BLaER1 treated with 17β-estradiol and CSF1 and Interleukin-3, amounts not matched to agents 10 nM and 100 nM (cell line): ENCODE measurements around the gene BANF1.
A peak's percentile ranks its signal among the peaks of the same experiment; 100 is the strongest.

ENCODE experiments used
- H3K27ac ChIP-seq, 11 experiments: shearing (Covaris generic); formaldehyde crosslinking; 2 replicates each; pipeline ENCODE4 v1.8.1; 2022
- H3K27me3 ChIP-seq, 11 experiments: shearing (Covaris generic); formaldehyde crosslinking; 2 replicates each; pipeline ENCODE4 v1.8.1; 2022
- H3K36me3 ChIP-seq, 11 experiments: shearing (Covaris generic); formaldehyde crosslinking; 2 replicates each; pipeline ENCODE4 v1.8.1; 2022
- H3K4me1 ChIP-seq, 10 experiments: shearing (Covaris generic); formaldehyde crosslinking; 2 replicates each; pipeline ENCODE4 v1.8.1; 2022
- H3K4me2 ChIP-seq, 11 experiments: shearing (Covaris generic); formaldehyde crosslinking; 2 replicates each; pipeline ENCODE4 v1.8.1; 2022
- H3K4me3 ChIP-seq, 10 experiments: shearing (Covaris generic); formaldehyde crosslinking; 2 replicates each; pipeline ENCODE4 v1.8.1; 2022
- H3K9ac ChIP-seq, 11 experiments: shearing (Covaris generic); formaldehyde crosslinking; 2 replicates each; pipeline ENCODE4 v1.8.1; 2022
- H3K9me3 ChIP-seq, 11 experiments: shearing (Covaris generic); formaldehyde crosslinking; replicated peaks in 1 of 11; 2 replicates each; pipeline ENCODE4 v1.8.1; 2022
- H4K20me1 ChIP-seq, 11 experiments: shearing (Covaris generic); formaldehyde crosslinking; 2 replicates each; pipeline ENCODE4 v1.8.1; 2022
- Cebpa-rat ChIP-seq, 11 experiments: shearing (Covaris generic); IDR thresholded peaks; 2 replicates each; pipeline ENCODE4 v1.8.1; 2022

BANF1 gene

DNA sequence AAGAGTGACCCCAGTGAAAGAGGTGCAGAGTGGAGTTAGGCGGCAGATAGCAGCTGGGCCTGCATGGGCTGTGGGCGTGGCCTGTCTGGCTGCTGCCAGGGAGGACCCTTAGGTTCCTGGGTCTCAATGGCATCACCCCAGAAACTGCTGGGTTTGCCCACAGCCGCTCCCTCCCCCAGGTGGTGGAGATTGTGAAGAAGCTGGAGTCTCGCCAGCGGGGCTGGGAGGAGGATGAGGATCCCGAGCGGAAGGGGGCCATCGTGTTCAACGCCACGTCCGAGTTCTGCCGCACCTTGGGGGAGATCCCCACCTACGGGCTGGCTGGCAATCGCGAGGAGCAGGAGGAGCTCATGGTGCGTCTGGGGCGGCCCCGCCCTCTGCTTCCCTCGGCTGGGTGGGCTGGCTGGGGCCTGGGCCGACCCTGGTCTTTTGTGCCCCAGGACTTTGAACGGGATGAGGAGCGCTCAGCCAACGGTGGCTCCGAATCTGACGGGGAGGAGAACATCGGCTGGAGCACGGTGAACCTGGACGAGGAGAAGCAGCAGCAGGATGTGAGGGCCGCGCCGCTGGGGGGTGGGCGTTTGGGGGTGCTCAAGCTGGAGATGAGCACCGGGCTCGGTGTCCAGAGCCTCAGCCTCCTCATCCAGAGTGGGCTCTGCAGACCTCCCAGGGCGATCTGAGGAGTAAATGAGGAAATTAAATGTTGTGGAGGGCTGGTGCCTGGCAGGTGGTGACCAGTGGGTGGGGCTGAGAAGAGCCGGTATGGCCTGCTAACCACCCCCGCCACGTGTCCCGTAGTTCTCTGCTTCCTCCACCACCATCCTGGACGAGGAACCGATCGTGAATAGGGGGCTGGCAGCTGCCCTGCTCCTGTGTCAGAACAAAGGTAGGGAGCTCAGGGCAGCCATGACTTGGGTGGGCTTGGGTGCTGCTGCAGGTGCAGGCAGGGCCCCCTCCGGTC lies 25.8 kb upstream of the BANF1 start:
- no peak overlapping the region for H3K4me2 ChIP-seq
- TF ChIP-seq Cebpa-rat (IDR thresholded peaks at IDR 0.05), result no peak
- H4K20me1 ChIP-seq, result peaks cover 0 to 68% (median 12%) of the 10 kb centered on the region in 11 experiments; a peak in 9 of 22 replicates
- peaks cover 71 to 89% (median 83%) of the 10 kb centered on the region in 11 experiments for H3K36me3 ChIP-seq
- no peak overlapping the region for H3K27ac ChIP-seq
- H3K9ac ChIP-seq, result peak overlapping the region in 2 of 11 experiments; percentile 20 to 21; a peak in 2 of 22 replicates
- no peaks in the 10 kb centered on the region for H3K9me3 ChIP-seq
- H3K27me3 ChIP-seq, result no peaks in the 10 kb centered on the region
- no peak overlapping the region for H3K4me3 ChIP-seq
- H3K4me1 ChIP-seq, result peaks cover 0 to 5% (median 0%) of the 10 kb centered on the region in 10 experiments; a peak in 3 of 20 replicates

DNA sequence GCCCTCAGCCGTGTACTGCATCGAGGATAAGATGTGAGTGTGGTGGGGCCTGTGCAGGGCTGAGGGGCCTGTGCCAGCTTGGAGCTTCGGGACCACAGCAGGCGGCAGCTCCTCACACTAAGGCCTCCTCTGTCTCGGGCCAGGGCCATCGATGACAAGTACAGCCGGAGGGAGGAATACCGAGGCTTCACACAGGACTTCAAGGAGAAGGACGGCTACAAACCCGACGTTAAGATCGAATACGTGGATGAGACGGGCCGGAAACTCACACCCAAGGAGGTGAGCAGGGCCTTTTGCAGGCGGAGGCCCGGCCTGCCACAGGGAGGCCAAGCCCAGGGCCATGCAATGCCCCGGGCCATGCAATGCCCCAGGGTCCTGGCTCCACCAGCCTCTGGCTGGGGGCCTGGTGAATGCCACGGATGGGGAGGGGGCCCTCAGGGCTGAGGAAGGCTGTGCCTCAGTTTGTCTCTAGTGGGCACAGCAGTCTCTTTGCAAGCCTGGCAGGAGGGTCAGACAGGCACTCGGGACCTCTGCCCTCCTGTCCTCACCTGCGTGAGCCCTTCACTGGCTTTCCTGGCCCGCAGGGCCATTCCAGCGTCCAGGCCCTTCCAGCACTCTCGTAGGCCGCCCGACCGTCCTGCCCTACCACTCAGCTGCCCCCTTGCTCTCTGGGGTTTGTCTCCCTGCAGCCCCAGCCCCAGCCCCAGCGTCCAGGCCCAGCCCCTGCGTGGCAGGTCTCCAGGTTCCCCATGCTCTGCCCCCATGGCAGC lies 24.5 kb upstream of the BANF1 start:
- Histone ChIP-seq H4K20me1 (peaks cover 0 to 74% (median 12%) of the 10 kb centered on the region in 11 experiments; a peak in 9 of 22 replicates), H3K9me3 (no peaks in the 10 kb centered on the region), H3K4me2 (no peak overlapping the region), H3K9ac (peak overlapping the region in 1 of 11 experiments; percentile 21; a peak in 2 of 22 replicates), H3K4me3 (no peak overlapping the region), H3K4me1 (peaks cover 0 to 5% (median 0%) of the 10 kb centered on the region in 10 experiments; a peak in 3 of 20 replicates), H3K27ac (no peak overlapping the region), H3K27me3 (no peaks in the 10 kb centered on the region), H3K36me3 (peaks cover 60 to 76% (median 70%) of the 10 kb centered on the region in 11 experiments)
- no peak for TF ChIP-seq Cebpa-rat (IDR thresholded peaks at IDR 0.05)

DNA sequence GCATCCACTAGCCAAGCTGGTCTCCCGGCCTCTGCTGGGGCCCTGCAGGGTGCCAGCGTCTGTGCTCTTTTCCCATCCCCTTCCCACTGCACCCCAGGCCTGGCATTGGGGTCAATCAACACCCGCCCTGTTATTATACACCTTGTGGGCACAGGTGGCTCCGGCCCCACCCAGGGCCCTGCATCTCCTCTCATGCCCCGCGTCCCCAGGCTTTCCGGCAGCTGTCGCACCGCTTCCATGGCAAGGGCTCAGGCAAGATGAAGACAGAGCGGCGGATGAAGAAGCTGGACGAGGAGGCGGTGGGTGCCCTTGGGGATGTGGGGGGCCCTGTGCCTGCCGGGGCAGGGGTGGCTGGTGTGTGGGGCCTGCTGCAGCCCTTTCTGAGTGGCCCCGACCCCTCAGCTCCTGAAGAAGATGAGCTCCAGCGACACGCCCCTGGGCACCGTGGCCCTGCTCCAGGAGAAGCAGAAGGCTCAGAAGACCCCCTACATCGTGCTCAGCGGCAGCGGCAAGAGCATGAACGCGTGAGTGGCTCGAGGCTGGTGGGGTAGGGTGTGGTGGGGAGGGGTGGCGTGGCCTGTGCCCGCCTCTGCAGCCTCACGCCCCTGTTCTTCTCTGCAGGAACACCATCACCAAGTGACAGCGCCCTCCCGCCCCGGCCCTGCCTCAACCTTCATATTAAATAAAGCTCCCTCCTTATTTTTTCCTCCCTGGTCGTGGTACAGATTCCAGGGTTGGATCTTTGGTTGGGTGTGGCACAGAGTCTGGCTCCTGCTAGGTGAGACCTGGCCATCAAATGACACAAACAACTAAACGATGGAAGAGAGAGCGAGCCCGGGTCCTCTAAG lies 23.7 kb upstream of the BANF1 start:
- no peak overlapping the region for H3K9ac ChIP-seq

DNA sequence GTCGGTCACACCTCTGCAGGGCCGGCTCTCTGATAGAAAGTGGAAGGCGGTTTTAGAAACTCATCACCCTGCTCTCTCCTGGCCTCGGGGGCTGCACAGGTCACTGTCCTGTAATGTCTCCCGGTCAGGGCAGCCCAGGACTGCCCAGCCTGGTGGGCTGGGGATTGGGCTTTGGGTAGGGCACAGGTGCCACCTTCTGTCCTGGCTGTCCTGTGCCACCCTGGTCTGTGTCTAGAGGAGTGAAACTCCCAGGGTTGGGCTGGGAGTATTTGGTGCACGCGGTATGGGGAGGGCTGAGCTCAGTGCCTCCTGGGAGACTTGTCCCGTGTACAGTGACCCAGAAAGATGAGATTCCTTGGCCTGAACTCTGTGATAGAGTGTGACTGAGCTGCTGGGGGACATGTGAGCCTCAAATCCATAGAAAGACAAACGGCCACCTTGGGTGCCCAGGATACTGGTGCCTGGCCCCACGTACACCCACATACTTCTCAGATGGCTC lies 23.0 kb upstream of the BANF1 start:
- H3K9ac ChIP-seq, result no peak overlapping the region
- H3K4me1 ChIP-seq, result peaks cover 0 to 5% (median 0%) of the 10 kb centered on the region in 10 experiments; a peak in 3 of 20 replicates
- H3K4me3 ChIP-seq, result no peak overlapping the region
- H3K27ac ChIP-seq, result no peak overlapping the region
- TF ChIP-seq Cebpa-rat (IDR thresholded peaks at IDR 0.05), result no peak
- peaks cover 48 to 62% (median 58%) of the 10 kb centered on the region in 11 experiments for H3K36me3 ChIP-seq
- H4K20me1 ChIP-seq, result peaks cover 0 to 62% (median 12%) of the 10 kb centered on the region in 11 experiments; a peak in 9 of 22 replicates
- no peaks in the 10 kb centered on the region for H3K27me3 ChIP-seq
- H3K4me2 ChIP-seq, result no peak overlapping the region
- no peaks in the 10 kb centered on the region for H3K9me3 ChIP-seq

More for the DNA sequence above, 23.7 kb upstream of the BANF1 start:
- Histone ChIP-seq H3K27ac (no peak overlapping the region), H4K20me1 (peaks cover 0 to 65% (median 12%) of the 10 kb centered on the region in 11 experiments; a peak in 9 of 22 replicates), H3K27me3 (no peaks in the 10 kb centered on the region), H3K36me3 (peaks cover 52 to 69% (median 62%) of the 10 kb centered on the region in 11 experiments), H3K9me3 (no peaks in the 10 kb centered on the region), H3K4me1 (peaks cover 0 to 5% (median 0%) of the 10 kb centered on the region in 10 experiments; a peak in 3 of 20 replicates), H3K4me2 (no peak overlapping the region), H3K4me3 (no peak overlapping the region)
- TF ChIP-seq Cebpa-rat (IDR thresholded peaks at IDR 0.05), result no peak

DNA sequence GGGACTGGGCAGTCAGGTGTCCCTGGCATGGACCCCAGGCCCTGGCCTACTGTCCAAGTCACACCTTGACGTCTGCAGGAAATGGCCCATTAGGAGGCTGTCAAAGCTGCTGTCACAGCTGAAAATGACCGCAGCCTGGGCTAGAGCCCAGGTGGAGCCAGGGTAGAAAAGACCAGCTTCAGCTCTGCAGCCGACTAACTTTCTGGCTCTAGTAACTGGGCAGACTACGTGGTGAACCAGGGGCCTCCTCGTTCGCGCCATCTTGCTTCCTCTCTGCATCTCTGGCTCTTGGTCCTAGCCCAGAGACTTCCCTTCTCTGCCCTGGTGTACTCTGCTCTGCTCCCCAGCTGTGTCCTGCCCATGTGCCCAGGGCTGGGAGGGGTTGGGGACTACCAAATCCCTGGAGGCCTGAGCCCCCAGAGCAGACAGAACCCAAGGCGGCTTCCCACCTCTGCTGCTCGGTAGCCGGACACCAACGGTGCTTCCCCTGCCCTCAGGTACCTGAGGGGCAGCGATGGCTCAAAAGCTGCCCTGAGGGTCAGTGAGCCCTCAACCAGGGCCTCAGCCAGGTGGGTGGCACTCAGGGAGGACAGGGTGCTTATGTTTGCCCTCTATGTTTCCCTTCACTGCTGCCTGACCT lies 21.1 kb upstream of the BANF1 start:
- no peaks in the 10 kb centered on the region for H3K27me3 ChIP-seq
- no peak for TF ChIP-seq Cebpa-rat (IDR thresholded peaks at IDR 0.05)
- H4K20me1 ChIP-seq, result peaks cover 0 to 52% (median 10%) of the 10 kb centered on the region in 11 experiments; a peak in 9 of 22 replicates
- no peak overlapping the region for H3K4me2 ChIP-seq
- no peak overlapping the region for H3K4me3 ChIP-seq
- peaks cover 41 to 54% (median 42%) of the 10 kb centered on the region in 11 experiments for H3K36me3 ChIP-seq
- H3K9ac ChIP-seq, result no peak overlapping the region
- H3K9me3 ChIP-seq, result no peaks in the 10 kb centered on the region
- H3K27ac ChIP-seq, result no peak overlapping the region
- H3K4me1 ChIP-seq, result peaks cover 0 to 9% (median 0%) of the 10 kb centered on the region in 10 experiments; a peak in 9 of 20 replicates

DNA sequence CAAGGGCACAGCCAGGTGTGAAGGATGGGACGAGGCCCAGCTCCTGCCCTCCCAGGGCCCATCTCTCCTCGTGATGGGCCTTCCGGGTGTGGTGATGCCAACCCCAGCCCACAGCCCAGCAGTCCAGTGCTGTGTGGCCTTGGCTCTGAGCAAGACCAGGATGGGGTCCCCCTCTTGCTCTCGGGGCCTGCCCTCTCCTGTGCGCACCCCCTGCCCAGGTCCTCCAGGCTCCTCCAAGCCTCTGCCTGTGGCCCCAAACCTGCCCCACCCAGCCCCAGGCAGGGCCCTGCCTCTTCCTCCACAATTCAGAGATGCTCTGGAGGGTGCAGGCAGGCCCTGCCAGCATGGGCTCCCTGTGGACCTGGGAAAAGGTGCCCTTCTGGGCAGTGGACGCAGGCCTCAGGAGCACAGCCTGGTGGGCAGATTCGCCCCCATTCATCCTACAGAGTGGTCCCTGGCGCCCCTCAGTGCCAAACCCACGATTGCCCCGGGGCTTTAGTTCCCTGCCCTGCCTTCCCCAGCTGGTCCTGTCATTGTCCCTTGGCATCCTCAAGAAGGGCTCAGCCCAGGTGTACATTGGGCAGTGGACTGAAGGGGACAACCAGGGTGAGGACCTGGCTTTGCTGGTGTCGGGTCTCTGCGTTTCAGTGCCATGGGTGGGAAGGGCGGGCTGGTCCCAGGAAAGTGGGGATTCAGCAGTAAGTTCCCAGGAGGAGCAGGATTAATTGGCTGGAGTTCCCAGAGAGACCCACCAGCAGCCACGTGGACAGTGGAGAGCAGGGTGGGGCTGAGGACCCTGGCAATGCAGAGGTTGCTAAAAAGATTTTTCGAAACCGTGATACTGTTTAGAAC lies 20.1 kb upstream of the BANF1 start:
- TF ChIP-seq Cebpa-rat (IDR thresholded peaks at IDR 0.05), result no peak
- Histone ChIP-seq H3K27ac (no peak overlapping the region), H3K36me3 (peaks cover 31 to 45% (median 32%) of the 10 kb centered on the region in 11 experiments), H3K9me3 (no peaks in the 10 kb centered on the region), H3K4me3 (no peak overlapping the region), H3K4me2 (no peak overlapping the region), H3K4me1 (peaks cover 0 to 19% (median 0%) of the 10 kb centered on the region in 10 experiments; a peak in 9 of 20 replicates), H3K9ac (no peak overlapping the region), H3K27me3 (no peaks in the 10 kb centered on the region), H4K20me1 (peaks cover 0 to 42% (median 0%) of the 10 kb centered on the region in 11 experiments; a peak in 5 of 22 replicates)
